Right cardiac atrium (tissue), 5 donors: ENCODE measurements around the gene ELK1. TPM values are rescaled to one million over a fixed set of nuclear protein-coding genes. Genes with fewer than 3 reads are reported as not detected.

Experiments
- ATAC-seq, 2 donors: fragments of 200-7000 bp; cut with Tn5 transposase; one replicate each; pipeline versions ENCODE4 v1.8.0 to v1.9.1; 2020; ENCODE audit warnings: moderate library complexity in 2 of 2, mild to moderate bottlenecking in 1 of 2
- DNase-seq, 3 donors: peaks; one replicate each; pipeline ENCODE4 v3.0.0-alpha.2; 2020
- H3K27ac ChIP-seq: one replicate; pipeline ENCODE4 v1.5.1; 2013; ENCODE audit warnings: mild to moderate bottlenecking, low read length, control low read depth, moderate library complexity
- H3K27me3 ChIP-seq: one replicate; pipeline ENCODE4 v1.6.1; 2013; ENCODE audit not compliant: control insufficient read depth, insufficient read depth
- H3K4me1 ChIP-seq: one replicate; pipeline ENCODE4 v1.6.1; 2013; ENCODE audit warnings: low read length; ENCODE audit not compliant: control insufficient read depth, insufficient read depth
- H3K4me3 ChIP-seq: one replicate; pipeline ENCODE4 v1.5.1; 2013; ENCODE audit warnings: low read length, control low read depth
- H3K9me3 ChIP-seq: one replicate; pipeline ENCODE4 v1.6.1; 2013; ENCODE audit warnings: low read length; ENCODE audit not compliant: control insufficient read depth
- WGBS: extraction: QIAGEN DNeasy Blood & Tissue Kit; methylation state at CpG from one replicate; pipeline ENCODE4 v1.1.7; 2013; 5-methylcytosine and 5-hydroxymethylcytosine counted together
- intact Hi-C, 4 donors: fragments of 100-400 bp; cut with DNase I; formaldehyde crosslinking; loops; one replicate each; pipeline versions ENCODE4 v1.11.0 to v1.14.0; 2022 to 2023
- polyA plus RNA-seq: library from polyadenylated mRNA; stranded (reverse); fragments of 200-250 nt; gene quantifications from one replicate; pipeline ENCODE4 v1.2.3, GENCODE V29; 2013
- total RNA-seq, 4 donors: library from RNA; stranded (reverse); fragmentation: NEBNext Ultra II Directional; extraction: Animal tissue kit (Norgen Biotek cat#: 25700); gene quantifications; one replicate each; pipeline ENCODE4 v1.2.1, GENCODE V29; 2021
- donor health status: healthy with polysubstance abuse.
- donor health status: DM: no; HTN: yes; CAD: no.
- donor health status: DM: no; HTN: no; CAD: no.
- donor health status: DM: no; HTN: yes; CAD: no; lungs with severe emphysema.
- donor health status: DM: yes; HTN: yes; CAD: no.

ELK1 gene
- total and polyA plus RNA-seq, 5 donors, result 16.7 to 32.3 (median 24.3) TPM

- Histone ChIP-seq H3K4me3 (peak within 1 kb of the TSS; percentile 20), H3K27ac (peak within 1 kb of the TSS; percentile 2), H3K9me3 (no peaks in the 10 kb centered on the region), H3K27me3 (no peaks in the 10 kb centered on the region), H3K4me1 (no peaks in the 10 kb centered on the region)
- ATAC-seq (peak; percentile 65 to 71), DNase-seq (no peak)
- intact Hi-C loops, result no loop called here
- 35% methylated on average over 14 of the region's 14 CpGs for WGBS
Observed at GRCh38 chrX:47629419-47630200, 20.8 kb downstream of the ELK1 start, which contains the start of gene CFP. Gene CFP (minus strand): TSS chrX:47629930. CDS start chrX:47629844, 86 bp downstream.

- Histone ChIP-seq H3K4me1 (no peaks in the 10 kb centered on the region), H3K9me3 (no peaks in the 10 kb centered on the region), H3K27ac (no peak overlapping the region), H3K4me3 (peak overlapping the region; percentile 20), H3K27me3 (no peaks in the 10 kb centered on the region)
- intact Hi-C loops, result no loop called here
- DNase-seq (no peak), ATAC-seq (no peak)
- 93% methylated on average over 1 of the region's 1 CpG for WGBS
Observed at GRCh38 chrX:47628982-47629381, 21.4 kb downstream of the ELK1 start.

GRCh38 chrX:47625365-47625764, 25.0 kb downstream of the ELK1 start:
- Histone ChIP-seq H3K27me3 (no peaks in the 10 kb centered on the region), H3K9me3 (no peaks in the 10 kb centered on the region), H3K27ac (no peak overlapping the region), H3K4me1 (no peaks in the 10 kb centered on the region), H3K4me3 (no peak overlapping the region)
- ATAC-seq (no peak), DNase-seq (no peak)
- intact Hi-C loops, result no loop called here
- 92% methylated on average over 2 of the region's 2 CpGs for WGBS

DNA sequence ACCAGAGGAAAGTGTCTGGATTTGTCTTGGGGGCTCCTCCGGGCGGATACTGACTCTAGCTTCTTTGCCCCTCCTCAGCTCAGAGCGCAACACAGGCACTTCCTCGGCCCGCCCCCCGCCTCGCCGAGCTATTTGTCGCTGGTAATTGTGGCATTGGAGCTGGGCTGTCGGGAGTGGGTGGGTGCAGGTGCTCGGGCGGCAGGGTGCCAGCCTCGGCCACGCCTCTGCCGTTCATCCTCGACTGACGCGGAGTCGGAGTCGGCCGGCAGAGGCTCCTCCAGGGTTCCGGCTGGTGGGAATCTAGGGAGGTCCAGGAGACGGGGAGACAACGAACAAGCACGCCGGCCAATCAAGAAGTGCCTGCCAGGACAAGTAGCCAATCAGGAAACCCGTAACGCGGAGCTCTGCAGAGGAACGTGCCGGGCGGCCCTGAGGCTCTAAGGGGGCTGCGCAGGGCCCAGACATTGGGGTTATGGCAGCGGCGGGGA, 26.8 kb downstream of the ELK1 start:
- intact Hi-C loops, result no loop called here
- no peaks in the 10 kb centered on the region for H3K9me3 ChIP-seq
- H3K4me1 ChIP-seq, result no peaks in the 10 kb centered on the region
- WGBS, result 2% methylated on average over 35 of the region's 35 CpGs
- peak; percentile 58 to 84 (median 69) for DNase-seq
- peak overlapping the region; percentile 18 for H3K4me3 ChIP-seq
- H3K27ac ChIP-seq, result no peak overlapping the region
- no peaks in the 10 kb centered on the region for H3K27me3 ChIP-seq
- peak; percentile 68 to 74 for ATAC-seq

DNA sequence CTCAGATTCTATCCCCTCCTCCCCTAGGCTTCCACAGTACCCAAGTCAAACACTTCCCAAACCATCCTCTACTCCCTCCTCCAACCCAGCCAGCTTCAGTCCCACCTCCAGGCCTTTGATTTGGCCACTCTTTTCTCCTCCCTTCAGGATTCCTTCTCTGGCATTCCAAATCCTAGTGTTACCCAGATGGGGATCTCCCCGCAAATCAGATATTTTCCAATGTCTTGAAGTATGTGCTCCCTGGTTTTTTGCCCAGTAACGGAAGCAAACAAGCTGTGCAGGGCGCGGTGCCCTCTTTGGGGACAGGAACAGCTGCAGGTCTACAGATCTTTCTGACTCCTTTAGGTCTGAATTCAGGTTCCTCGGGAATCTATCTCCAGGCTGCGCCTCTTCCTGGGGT, 28.5 kb downstream of the ELK1 start:
- Histone ChIP-seq H3K27ac (no peak overlapping the region), H3K27me3 (no peaks in the 10 kb centered on the region), H3K4me1 (no peaks in the 10 kb centered on the region), H3K4me3 (no peak overlapping the region), H3K9me3 (no peaks in the 10 kb centered on the region)
- no peak for ATAC-seq
- intact Hi-C loops, result no loop called here
- DNase-seq, result no peak
- WGBS, result 84% methylated on average over 6 of the region's 6 CpGs

DNA sequence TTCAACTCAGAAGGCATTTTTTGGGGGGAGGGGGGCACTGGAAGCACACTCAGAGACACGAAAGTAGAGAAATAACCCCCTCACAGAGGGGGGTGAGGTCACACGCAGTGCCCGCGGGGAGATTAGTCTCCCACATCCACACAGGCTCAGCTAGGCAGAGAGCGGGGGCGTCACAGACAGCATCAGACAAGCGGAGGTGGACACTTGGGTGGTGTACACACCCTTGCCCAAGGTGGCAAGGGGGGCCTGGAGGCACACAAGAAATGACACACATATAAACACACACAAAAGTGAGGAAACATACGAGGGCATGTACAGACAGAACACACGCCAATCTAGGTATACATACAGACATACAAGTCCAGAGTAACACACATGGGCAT, 30.1 kb downstream of the ELK1 start:
- WGBS, result 47% methylated on average over 9 of the region's 9 CpGs
- peak in 1 of 2 donors; percentile 5 for ATAC-seq
- Histone ChIP-seq H3K4me1 (no peaks in the 10 kb centered on the region), H3K27me3 (no peaks in the 10 kb centered on the region), H3K9me3 (no peaks in the 10 kb centered on the region), H3K4me3 (no peak overlapping the region), H3K27ac (no peak overlapping the region)
- DNase-seq, result no peak
- intact Hi-C loops, result no loop called here

GRCh38 chrX:47619486-47620302, 30.7 kb downstream of the ELK1 start, which contains the start of gene SYN1:
Gene SYN1 (minus strand): TSS chrX:47619857. CDS start chrX:47619728, 129 bp downstream.
- Histone ChIP-seq H3K27ac (no peak within 1 kb of the TSS), H3K4me3 (peak within 1 kb of the TSS; percentile 25), H3K4me1 (no peaks in the 10 kb centered on the region), H3K9me3 (no peaks in the 10 kb centered on the region), H3K27me3 (no peaks in the 10 kb centered on the region)
- ATAC-seq (peak; percentile 92 to 94), DNase-seq (peak; percentile 87 to 94 (median 93))
- whole genome bisulfite sequencing, result 2% methylated on average over 88 of the region's 88 CpGs
- intact Hi-C loops, result no loop called here

- no peaks in the 10 kb centered on the region for H3K4me1 ChIP-seq
- no peaks in the 10 kb centered on the region for H3K27me3 ChIP-seq
- no peak for DNase-seq
- WGBS, result 29% methylated on average over 32 of the region's 32 CpGs
- no peak overlapping the region for H3K27ac ChIP-seq
- no peak for ATAC-seq
- intact Hi-C loops, result no loop called here
- no peaks in the 10 kb centered on the region for H3K9me3 ChIP-seq
- peak overlapping the region; percentile 25 for H3K4me3 ChIP-seq
Observed at GRCh38 chrX:47618923-47619485, 31.4 kb downstream of the ELK1 start.

DNA sequence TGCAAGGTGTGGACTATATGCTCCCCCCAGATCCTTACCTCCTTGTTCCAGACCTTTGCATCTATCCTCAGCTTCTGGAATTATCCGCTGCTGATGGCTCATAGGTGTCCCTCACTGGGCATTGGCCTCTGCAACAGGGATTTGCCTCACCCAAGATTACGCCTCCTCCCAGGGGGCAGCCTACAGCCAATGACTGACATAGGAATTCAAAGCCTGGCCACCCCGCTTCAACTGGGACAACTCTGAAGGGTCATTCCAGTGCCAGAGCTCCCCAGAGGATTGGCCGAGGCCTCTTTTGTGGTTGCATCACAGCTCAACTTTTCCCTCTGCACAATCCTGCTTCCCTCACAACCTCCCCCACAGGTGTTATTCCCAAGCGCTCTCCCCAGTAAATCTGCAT, 35.7 kb downstream of the ELK1 start:
- ATAC-seq, result no peak
- Histone ChIP-seq H3K27ac (no peak overlapping the region), H3K27me3 (no peaks in the 10 kb centered on the region), H3K4me1 (no peaks in the 10 kb centered on the region), H3K9me3 (no peaks in the 10 kb centered on the region), H3K4me3 (no peak overlapping the region)
- DNase-seq, result no peak
- intact Hi-C loops, result no loop called here
- 75% methylated on average over 5 of the region's 5 CpGs for WGBS

- no peaks in the 10 kb centered on the region for H3K4me1 ChIP-seq
- DNase-seq (no peak), ATAC-seq (no peak)
- no peak overlapping the region for H3K27ac ChIP-seq
- no peaks in the 10 kb centered on the region for H3K27me3 ChIP-seq
- 95% methylated on average over 8 of the region's 8 CpGs for WGBS
- intact Hi-C loops, result no loop called here
- H3K4me3 ChIP-seq, result no peak overlapping the region
- H3K9me3 ChIP-seq, result no peaks in the 10 kb centered on the region
Observed at GRCh38 chrX:47613082-47613481, 37.3 kb downstream of the ELK1 start.

DNA sequence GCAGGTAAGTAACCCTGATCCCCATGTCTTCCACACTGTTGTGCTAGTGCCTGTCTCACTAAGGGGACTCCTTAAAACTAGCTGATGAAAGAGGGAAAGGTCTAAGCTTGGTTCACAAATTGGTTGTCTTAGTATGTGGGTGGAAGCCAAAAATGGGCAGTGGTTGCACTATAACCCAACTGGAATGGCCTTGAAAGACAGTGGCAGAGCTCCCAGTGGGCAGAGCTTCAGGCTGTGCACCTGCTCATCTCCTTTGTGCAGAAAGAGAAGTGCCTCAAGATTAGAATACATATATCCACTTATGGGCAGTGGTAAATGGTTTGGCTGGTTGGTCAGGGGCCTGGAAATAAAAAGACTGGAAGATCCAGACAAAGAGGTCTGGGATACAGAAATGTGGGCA, 37.9 kb downstream of the ELK1 start:
- DNase-seq (no peak), ATAC-seq (no peak)
- Histone ChIP-seq H3K27ac (no peak overlapping the region), H3K4me3 (no peak overlapping the region), H3K9me3 (no peaks in the 10 kb centered on the region), H3K4me1 (no peaks in the 10 kb centered on the region), H3K27me3 (no peaks in the 10 kb centered on the region)
- intact Hi-C loops, result no loop called here
